Measurements from ENCODE around the gene DNAJC18. TPM values are rescaled to one million over a fixed set of nuclear protein-coding genes. Genes with fewer than 3 reads are reported as not detected.

The DNAJC18 gene
- total and polyA plus RNA-seq, 2 donors (not counting 1 experiment from before 2014, with no cell fraction given): 2.0 to 13.6 TPM

- H3K4me2 ChIP-seq (replicated peaks; ENCODE audit: low read depth, low read length, poor library complexity, severe bottlenecking): peak overlapping the region; percentile 91
Measured at GRCh38 chr5:139391570-139392323, 47.6 kb downstream of the DNAJC18 start.

More at GRCh38 chr5:139391570-139392323, 47.6 kb downstream of the DNAJC18 start:
- CTCF ChIA-PET: interaction anchor here (0.6 to 5.3 kb wide), 18 partner anchors 12 to 566 kb away, joined by 3 to 39 read pairs (median 4); partner anchors contain the start of genes DNAJC18, MATR3, PAIP2 and SIL1
- H3K27me3 Mint-ChIP-seq: no peaks in the 10 kb centered on the region
- H3K27ac ChIP-seq (ENCODE audit: low read length in 2 of 2): peak overlapping the region; percentile 86 to 89
- ATAC-seq (ENCODE audit: low read depth) (no peak), DNase-seq (no peak)
- peaks cover 31% of the 10 kb centered on the region for H3K79me2 ChIP-seq (ENCODE audit: control insufficient read depth, insufficient read depth, low read length)
- intact Hi-C loops (cut with micrococcal nuclease): loop anchor here (1.0 to 5.0 kb wide), 6 partner anchors 47 to 814 kb away; partner anchors contain the start of genes DNAJC18, HSPA9 and PAIP2
- TF ChIP-seq, protein P1, sequence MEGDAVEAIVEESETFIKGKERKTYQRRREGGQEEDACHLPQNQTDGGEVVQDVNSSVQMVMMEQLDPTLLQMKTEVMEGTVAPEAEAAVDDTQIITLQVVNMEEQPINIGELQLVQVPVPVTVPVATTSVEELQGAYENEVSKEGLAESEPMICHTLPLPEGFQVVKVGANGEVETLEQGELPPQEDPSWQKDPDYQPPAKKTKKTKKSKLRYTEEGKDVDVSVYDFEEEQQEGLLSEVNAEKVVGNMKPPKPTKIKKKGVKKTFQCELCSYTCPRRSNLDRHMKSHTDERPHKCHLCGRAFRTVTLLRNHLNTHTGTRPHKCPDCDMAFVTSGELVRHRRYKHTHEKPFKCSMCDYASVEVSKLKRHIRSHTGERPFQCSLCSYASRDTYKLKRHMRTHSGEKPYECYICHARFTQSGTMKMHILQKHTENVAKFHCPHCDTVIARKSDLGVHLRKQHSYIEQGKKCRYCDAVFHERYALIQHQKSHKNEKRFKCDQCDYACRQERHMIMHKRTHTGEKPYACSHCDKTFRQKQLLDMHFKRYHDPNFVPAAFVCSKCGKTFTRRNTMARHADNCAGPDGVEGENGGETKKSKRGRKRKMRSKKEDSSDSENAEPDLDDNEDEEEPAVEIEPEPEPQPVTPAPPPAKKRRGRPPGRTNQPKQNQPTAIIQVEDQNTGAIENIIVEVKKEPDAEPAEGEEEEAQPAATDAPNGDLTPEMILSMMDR (IDR thresholded peaks at IDR 0.05): no peak
- no peak for TF ChIP-seq EZH2 (IDR thresholded peaks at IDR 0.05; ENCODE audit: borderline replicate concordance, insufficient read depth, low read depth, low read length, poor library complexity, severe bottlenecking)
- peaks cover 0 to 4% (median 0%) of the 10 kb centered on the region in 3 donors for H3K9me3 ChIP-seq (ENCODE audit: control extremely low read depth in 1 of 3, control insufficient read depth in 2 of 3, insufficient read depth in 1 of 3, low read length in 2 of 3)
- peaks cover 52 to 71% of the 10 kb centered on the region in 2 donors for H3K4me1 ChIP-seq (ENCODE audit: control insufficient read depth in 2 of 2, insufficient read depth in 2 of 2, low read length in 2 of 2)
- peak overlapping the region; percentile 99 for H3K27ac Mint-ChIP-seq
- H3K36me3 ChIP-seq (replicated peaks in 1 of 2; ENCODE audit: control extremely low read depth in 1 of 2, control insufficient read depth in 1 of 2, extremely low read depth in 1 of 2, insufficient read depth in 2 of 2, low read length in 1 of 2): no peaks in the 10 kb centered on the region
- H3K9me3 Mint-ChIP-seq (ENCODE audit: insufficient read depth): no peaks in the 10 kb centered on the region
- H3K4me3 Mint-ChIP-seq: peak overlapping the region; percentile 99
- 23% methylated on average over 28 of the region's 33 CpGs for WGBS (ENCODE audit: insufficient coverage)
- H3K9ac ChIP-seq (ENCODE audit: low read length): peak overlapping the region; percentile 70
- peak overlapping the region in 4 of 5 experiments; percentile 73 to 90 (median 84) for H3K4me3 ChIP-seq (ENCODE audit: control extremely low read depth in 1 of 5, extremely low read depth in 1 of 5, insufficient read depth in 1 of 5, low read depth in 2 of 5, low read length in 4 of 5)
- H2AFZ ChIP-seq (ENCODE audit: insufficient read depth, low read depth, low read length, poor library complexity, severe bottlenecking): peak overlapping the region; percentile 88
- POLR2A ChIA-PET: interaction anchor here (0.7 to 8.4 kb wide), 5 partner anchors 10 to 133 kb away, joined by 5 to 70 read pairs (median 6); partner anchors contain the start of genes MATR3 and PAIP2
- peaks cover 56% of the 10 kb centered on the region for H3K4me1 Mint-ChIP-seq
- H4K20me1 ChIP-seq (ENCODE audit: control insufficient read depth, insufficient read depth, low read length, poor library complexity, severe bottlenecking): peaks cover 7% of the 10 kb centered on the region
- H3K27me3 ChIP-seq (replicated peaks in 1 of 4; ENCODE audit: control extremely low read depth in 1 of 4, control insufficient read depth in 3 of 4, insufficient read depth in 4 of 4, low read length in 3 of 4): no peaks in the 10 kb centered on the region

Measured in B cell (primary cell).